IMR-90 (cell line): Measurements from ENCODE around the gene DISC1. TPM values are rescaled to one million over a fixed set of nuclear protein-coding genes. Genes with fewer than 3 reads are reported as not detected.

ENCODE experiments used
- ATAC-seq: fragments of 200-7000 bp; cut with Tn5 transposase; 2 replicates; pipeline ENCODE4 v1.9.1; 2020; ENCODE audit warnings: low read depth, mild to moderate bottlenecking, moderate library complexity
- BruUV-seq: library from RNA; stranded (reverse); fragments of 400-500 nt; replicated peaks from 2 replicates; lab custom pipeline; 2021; lab: Mats Ljungman, UMichigan
- CTCF ChIA-PET: fragments of 300-600 bp; formaldehyde crosslinking; extraction: SDS; loops from one replicate; lab custom pipeline; 2021; ENCODE audit warnings: antibody characterized with exemption; lab: Yijun Ruan, JAX
- POLR2A ChIA-PET: fragments of 300-600 bp; sonication (Branson Sonifier 250); formaldehyde crosslinking; loops from one replicate; lab custom pipeline; 2022; ENCODE audit warnings: antibody characterized with exemption; ENCODE audit not compliant: unreplicated experiment; lab: Charles Lee
- DNase-seq: peaks from one replicate; pipeline ENCODE4 v3.0.0; 2013
- H2AFZ ChIP-seq: replicated peaks from 2 replicates; pipeline ENCODE3; 2013; ENCODE audit warnings: low read length, mild to moderate bottlenecking; ENCODE audit not compliant: poor library complexity
- H2AK5ac ChIP-seq: 2 replicates; pipeline ENCODE4 v1.6.1; 2013; ENCODE audit warnings: low read depth, low read length, inconsistent platforms
- H2AK9ac ChIP-seq: replicated peaks from 2 replicates; pipeline ENCODE3; 2013; ENCODE audit warnings: mild to moderate bottlenecking, low read depth, low read length, moderate library complexity; ENCODE audit not compliant: poor library complexity
- H2BK120ac ChIP-seq: 2 replicates; pipeline ENCODE4 v1.6.1; 2013; ENCODE audit warnings: low read depth, low read length, inconsistent platforms
- H2BK15ac ChIP-seq: 3 replicates; pipeline ENCODE4 v1.6.1; 2013; ENCODE audit warnings: low read depth, low read length, inconsistent platforms
- H2BK20ac ChIP-seq: 2 replicates; pipeline ENCODE4 v1.6.1; 2013; ENCODE audit warnings: low read depth, mild to moderate bottlenecking, inconsistent platforms, low read length, moderate library complexity
- H2BK5ac ChIP-seq: 2 replicates; pipeline ENCODE4 v1.6.1; 2013; ENCODE audit warnings: mild to moderate bottlenecking, low read depth, low read length, inconsistent platforms; ENCODE audit not compliant: poor library complexity, severe bottlenecking
- H3K14ac ChIP-seq: replicated peaks from 2 replicates; pipeline ENCODE4 v1.6.1; 2013; ENCODE audit warnings: low read depth, low read length, inconsistent platforms
- H3K18ac ChIP-seq: 2 replicates; pipeline ENCODE4 v1.6.1; 2013; ENCODE audit warnings: low read depth, low read length, control low read depth
- H3K23ac ChIP-seq: 2 replicates; pipeline ENCODE4 v1.6.1; 2013; ENCODE audit warnings: low read depth, low read length, inconsistent platforms
- H3K27ac ChIP-seq: 2 replicates; pipeline ENCODE4 v1.5.1; 2013; ENCODE audit warnings: mild to moderate bottlenecking, control low read depth, low read length; ENCODE audit not compliant: insufficient read depth
- H3K27me3 ChIP-seq: 2 replicates; pipeline ENCODE4 v1.6.1; 2013; ENCODE audit warnings: low read length; ENCODE audit not compliant: control insufficient read depth, insufficient read depth
- H3K36me3 ChIP-seq: 2 replicates; pipeline ENCODE4 v1.6.1; 2013; ENCODE audit warnings: low read length, mixed read lengths; ENCODE audit not compliant: control insufficient read depth, insufficient read depth
- H3K4ac ChIP-seq: 2 replicates; pipeline ENCODE4 v1.6.1; 2013; ENCODE audit warnings: low read depth, low read length, inconsistent platforms
- H3K4me1 ChIP-seq: 2 replicates; pipeline ENCODE4 v1.6.1; 2013; ENCODE audit warnings: low read length, mixed read lengths; ENCODE audit not compliant: control insufficient read depth, insufficient read depth
- H3K4me2 ChIP-seq: 2 replicates; pipeline ENCODE4 v1.6.1; 2013; ENCODE audit warnings: low read depth, mild to moderate bottlenecking, control low read depth, low read length, moderate library complexity
- H3K4me3 ChIP-seq: 2 replicates; pipeline ENCODE4 v1.5.1; 2013; ENCODE audit warnings: low read depth, mild to moderate bottlenecking, control low read depth, low read length, moderate library complexity; ENCODE audit not compliant: insufficient read depth
- H3K56ac ChIP-seq: 2 replicates; pipeline ENCODE4 v1.6.1; 2013; ENCODE audit warnings: low read length, inconsistent platforms; ENCODE audit not compliant: insufficient read depth; ENCODE audit errors: extremely low read depth
- H3K79me1 ChIP-seq, 2 experiments: 2 replicates each; pipeline ENCODE4 v1.6.1; 2013; ENCODE audit warnings: low read length in 2 of 2, inconsistent platforms in 1 of 2, low read depth in 1 of 2
- H3K9ac ChIP-seq: 2 replicates; pipeline ENCODE4 v1.6.1; 2013; ENCODE audit warnings: low read depth, low read length, control low read depth
- H3K9me1 ChIP-seq: 2 replicates; pipeline ENCODE4 v1.6.1; 2013; ENCODE audit warnings: low read length, inconsistent platforms; ENCODE audit not compliant: insufficient read depth
- H3K9me3 ChIP-seq: 2 replicates; pipeline ENCODE4 v1.6.1; 2013; ENCODE audit warnings: low read length; ENCODE audit not compliant: control insufficient read depth, insufficient read depth
- H4K20me1 ChIP-seq: 2 replicates; pipeline ENCODE4 v1.6.1; 2013; ENCODE audit warnings: low read length, inconsistent platforms; ENCODE audit not compliant: insufficient read depth
- H4K5ac ChIP-seq: 2 replicates; pipeline ENCODE4 v1.6.1; 2013; ENCODE audit warnings: mild to moderate bottlenecking, low read depth, low read length, control low read depth
- H4K8ac ChIP-seq, 2 experiments: 2 replicates each; pipeline ENCODE4 v1.6.1; 2013; ENCODE audit warnings: low read depth in 2 of 2, low read length in 2 of 2, control low read depth in 1 of 2, inconsistent platforms in 1 of 2
- H4K91ac ChIP-seq: 2 replicates; pipeline ENCODE4 v1.6.1; 2013; ENCODE audit warnings: low read depth, low read length, inconsistent platforms; ENCODE audit not compliant: insufficient read depth
- BHLHE40 ChIP-seq: fragments of 150-350 bp; IDR thresholded peaks from 2 replicates; pipeline ENCODE4 v1.6.1; 2016; ENCODE audit warnings: mild to moderate bottlenecking, low read depth, low read length
- CEBPB ChIP-seq: IDR thresholded peaks from 2 replicates; pipeline ENCODE4 v1.6.1; 2012; ENCODE audit warnings: low read depth, low read length, improper control_type of control experiment
- CHD1 ChIP-seq: IDR thresholded peaks from 2 replicates; pipeline ENCODE4 v1.6.1; 2012; ENCODE audit warnings: low read depth, low read length, improper control_type of control experiment
- FOS ChIP-seq: fragments of 150-350 bp; IDR thresholded peaks from 2 replicates; pipeline ENCODE4 v1.6.1; 2016; ENCODE audit warnings: low read depth, low read length
- MAFK ChIP-seq: IDR thresholded peaks from 2 replicates; pipeline ENCODE4 v1.6.1; 2012; ENCODE audit warnings: low read depth, low read length, improper control_type of control experiment
- MAZ ChIP-seq: IDR thresholded peaks from 2 replicates; pipeline ENCODE4 v1.6.1; 2012; ENCODE audit warnings: low read depth, mild to moderate bottlenecking, low read length, improper control_type of control experiment, moderate library complexity, borderline replicate concordance
- MXI1 ChIP-seq: IDR thresholded peaks from 2 replicates; pipeline ENCODE4 v1.6.1; 2012; ENCODE audit warnings: low read depth, mild to moderate bottlenecking, low read length, moderate library complexity, borderline replicate concordance
- NFE2L2 ChIP-seq: fragments of 150-350 bp; IDR thresholded peaks from 2 replicates; pipeline ENCODE4 v1.6.1; 2016; ENCODE audit warnings: low read depth, mild to moderate bottlenecking, low read length
- POLR2A ChIP-seq: IDR thresholded peaks from 2 replicates; pipeline ENCODE4 v1.6.1; 2012; ENCODE audit warnings: mild to moderate bottlenecking, low read depth, low read length
- RAD21 ChIP-seq: IDR thresholded peaks from 2 replicates; pipeline ENCODE4 v1.6.1; 2012; ENCODE audit warnings: low read length, improper control_type of control experiment
- RCOR1 ChIP-seq: IDR thresholded peaks from 2 replicates; pipeline ENCODE4 v1.6.1; 2012; ENCODE audit warnings: mild to moderate bottlenecking, low read length, improper control_type of control experiment; ENCODE audit not compliant: insufficient replicate concordance
- RFX5 ChIP-seq: IDR thresholded peaks from 2 replicates; pipeline ENCODE4 v1.8.0; 2012; ENCODE audit warnings: low read depth, mild to moderate bottlenecking, low read length, moderate library complexity
- SMC3 ChIP-seq: fragments of 150-350 bp; IDR thresholded peaks from 2 replicates; pipeline ENCODE4 v1.6.1; 2016; ENCODE audit warnings: low read depth, mild to moderate bottlenecking, antibody characterized with exemption, low read length, moderate library complexity
- dilution Hi-C: fragments of 300-500 bp; cut with HindIII; formaldehyde crosslinking; loops from one replicate; pipeline ENCODE4 v1.14.3; 2018; ENCODE audit warnings: low sequenced_read_pairs; ENCODE audit not compliant: unreplicated experiment
- in situ Hi-C: fragments of 300-500 bp; cut with MboI; formaldehyde crosslinking; loops from 3 replicates; pipeline ENCODE4 v1.14.3; 2019; ENCODE audit warnings: low sequenced_read_pairs, inconsistent platforms, mixed read lengths
- intact Hi-C: fragments of 100-400 bp; cut with micrococcal nuclease; formaldehyde crosslinking; loops from 2 replicates; pipeline ENCODE4 v1.10.0; 2022
- polyA plus RNA-seq, 3 experiments: library from polyadenylated mRNA; depleted of rRNA; stranded (reverse); fragments of >200 nt; gene quantifications; 2 replicates each; pipeline ENCODE4 v1.2.3, GENCODE V29; 2012; ENCODE audit warnings: low replicate concordance in 1 of 3
- total RNA-seq: library from RNA; depleted of rRNA; stranded (reverse); fragments of >200 nt; gene quantifications from 2 replicates; pipeline ENCODE4 v1.2.3, GENCODE V29; 2012
- TF ChIP-seq, protein P1 (sequence below): fragments of 150-350 bp; IDR thresholded peaks from 2 replicates; pipeline ENCODE4 v1.6.1; 2016; ENCODE audit warnings: low read depth, mild to moderate bottlenecking, low read length, moderate library complexity, borderline replicate concordance
- TF ChIP-seq, protein P2 (sequence below): conservative IDR thresholded peaks from 2 replicates; pipeline ENCODE4 v1.5.1; 2012; ENCODE audit warnings: mild to moderate bottlenecking, low read depth, low read length, improper control_type of control experiment
- TF ChIP-seq, protein P3 (sequence below): fragments of 150-350 bp; IDR thresholded peaks from 2 replicates; pipeline ENCODE4 v1.6.1; 2017; ENCODE audit warnings: mild to moderate bottlenecking, antibody characterized with exemption, low read length, low read depth

The DISC1 gene
- total and polyA plus RNA-seq, 2 of the 4 experiments (the other 2 are of a cell fraction) = 2.2 to 7.0 TPM

DNA sequence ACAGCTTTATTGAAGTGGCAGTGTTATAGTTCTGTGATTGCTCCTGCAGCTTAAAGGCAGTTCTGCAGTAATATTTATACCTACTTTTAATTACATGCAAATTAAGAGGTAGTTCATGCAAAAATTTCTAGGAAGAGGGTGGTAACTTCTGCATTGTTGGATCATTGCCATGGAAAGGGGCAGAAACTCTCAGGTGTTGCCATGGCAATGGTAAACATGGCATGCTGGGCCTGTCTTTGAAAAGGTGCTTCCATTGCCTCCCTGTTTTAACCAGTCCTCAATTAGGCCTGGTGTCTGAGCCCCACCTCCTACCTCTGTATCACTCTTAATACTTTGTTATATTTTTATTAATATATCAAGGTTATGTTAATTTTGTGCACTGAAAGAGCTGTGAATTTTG lies 104.7 kb downstream of the DISC1 start:
- no peak overlapping the region for H3K4me3 ChIP-seq
- POLR2A ChIA-PET = no interaction called here
- peaks cover 0 to 5% of the 10 kb centered on the region in 2 experiments; a peak in 3 of 4 replicates for H3K79me1 ChIP-seq
- TF ChIP-seq MAFK = no peak
- TF ChIP-seq SMC3 = no peak
- TF ChIP-seq CHD1 = no peak
- no peak for TF ChIP-seq FOS
- no peak for TF ChIP-seq RAD21
- no peak for TF ChIP-seq MXI1
- TF ChIP-seq, protein P1, sequence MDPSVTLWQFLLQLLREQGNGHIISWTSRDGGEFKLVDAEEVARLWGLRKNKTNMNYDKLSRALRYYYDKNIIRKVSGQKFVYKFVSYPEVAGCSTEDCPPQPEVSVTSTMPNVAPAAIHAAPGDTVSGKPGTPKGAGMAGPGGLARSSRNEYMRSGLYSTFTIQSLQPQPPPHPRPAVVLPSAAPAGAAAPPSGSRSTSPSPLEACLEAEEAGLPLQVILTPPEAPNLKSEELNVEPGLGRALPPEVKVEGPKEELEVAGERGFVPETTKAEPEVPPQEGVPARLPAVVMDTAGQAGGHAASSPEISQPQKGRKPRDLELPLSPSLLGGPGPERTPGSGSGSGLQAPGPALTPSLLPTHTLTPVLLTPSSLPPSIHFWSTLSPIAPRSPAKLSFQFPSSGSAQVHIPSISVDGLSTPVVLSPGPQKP = no peak
- TF ChIP-seq BHLHE40 = no peak
- no peak for TF ChIP-seq MAZ
- no peak for TF ChIP-seq RCOR1
- TF ChIP-seq RFX5 = no peak
- no peak for TF ChIP-seq CEBPB
- TF ChIP-seq NFE2L2 = no peak
- TF ChIP-seq, protein P2, sequence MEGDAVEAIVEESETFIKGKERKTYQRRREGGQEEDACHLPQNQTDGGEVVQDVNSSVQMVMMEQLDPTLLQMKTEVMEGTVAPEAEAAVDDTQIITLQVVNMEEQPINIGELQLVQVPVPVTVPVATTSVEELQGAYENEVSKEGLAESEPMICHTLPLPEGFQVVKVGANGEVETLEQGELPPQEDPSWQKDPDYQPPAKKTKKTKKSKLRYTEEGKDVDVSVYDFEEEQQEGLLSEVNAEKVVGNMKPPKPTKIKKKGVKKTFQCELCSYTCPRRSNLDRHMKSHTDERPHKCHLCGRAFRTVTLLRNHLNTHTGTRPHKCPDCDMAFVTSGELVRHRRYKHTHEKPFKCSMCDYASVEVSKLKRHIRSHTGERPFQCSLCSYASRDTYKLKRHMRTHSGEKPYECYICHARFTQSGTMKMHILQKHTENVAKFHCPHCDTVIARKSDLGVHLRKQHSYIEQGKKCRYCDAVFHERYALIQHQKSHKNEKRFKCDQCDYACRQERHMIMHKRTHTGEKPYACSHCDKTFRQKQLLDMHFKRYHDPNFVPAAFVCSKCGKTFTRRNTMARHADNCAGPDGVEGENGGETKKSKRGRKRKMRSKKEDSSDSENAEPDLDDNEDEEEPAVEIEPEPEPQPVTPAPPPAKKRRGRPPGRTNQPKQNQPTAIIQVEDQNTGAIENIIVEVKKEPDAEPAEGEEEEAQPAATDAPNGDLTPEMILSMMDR = no peak
- TF ChIP-seq, protein P3, sequence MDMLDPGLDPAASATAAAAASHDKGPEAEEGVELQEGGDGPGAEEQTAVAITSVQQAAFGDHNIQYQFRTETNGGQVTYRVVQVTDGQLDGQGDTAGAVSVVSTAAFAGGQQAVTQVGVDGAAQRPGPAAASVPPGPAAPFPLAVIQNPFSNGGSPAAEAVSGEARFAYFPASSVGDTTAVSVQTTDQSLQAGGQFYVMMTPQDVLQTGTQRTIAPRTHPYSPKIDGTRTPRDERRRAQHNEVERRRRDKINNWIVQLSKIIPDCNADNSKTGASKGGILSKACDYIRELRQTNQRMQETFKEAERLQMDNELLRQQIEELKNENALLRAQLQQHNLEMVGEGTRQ = no peak
- no peak for TF ChIP-seq POLR2A
- dilution Hi-C loops = no loop called here
- no peaks in the 10 kb centered on the region for H3K9me3 ChIP-seq
- no peak overlapping the region for H3K18ac ChIP-seq
- no peak overlapping the region for H3K4ac ChIP-seq
- no peaks in the 10 kb centered on the region for H3K9me1 ChIP-seq
- no peak overlapping the region for H3K23ac ChIP-seq
- no peak overlapping the region for H4K8ac ChIP-seq
- no peak overlapping the region for H4K91ac ChIP-seq
- no peak overlapping the region for H3K56ac ChIP-seq
- H2BK15ac ChIP-seq = no peak overlapping the region
- no peak overlapping the region for H3K27ac ChIP-seq
- ATAC-seq (no peak), DNase-seq (no peak)
- H3K4me1 ChIP-seq = no peaks in the 10 kb centered on the region
- no peaks in the 10 kb centered on the region for H4K20me1 ChIP-seq
- H3K27me3 ChIP-seq = no peaks in the 10 kb centered on the region
- no peaks in the 10 kb centered on the region for H3K36me3 ChIP-seq
- no peak overlapping the region for H2BK5ac ChIP-seq
- no peak overlapping the region for H2AFZ ChIP-seq
- H4K5ac ChIP-seq = no peak overlapping the region
- H3K14ac ChIP-seq = no peak overlapping the region
- no peak overlapping the region for H2BK120ac ChIP-seq
- CTCF ChIA-PET = interaction anchor here (0.7 to 1.6 kb wide), 2 partner anchors 26 to 1343 kb away, joined by 3 to 5 read pairs; no protein-coding TSS in a partner anchor
- in situ Hi-C loops = no loop called here
- no TSS peak for BruUV-seq
- intact Hi-C loops = no loop called here
- H2AK9ac ChIP-seq = no peak overlapping the region
- no peak overlapping the region for H2BK20ac ChIP-seq
- H2AK5ac ChIP-seq = no peak overlapping the region
- no peak overlapping the region for H3K4me2 ChIP-seq
- H3K9ac ChIP-seq = no peak overlapping the region
